BJ (cell line): ENCODE measurements around the gene C5. TPM values are rescaled to one million over a fixed set of nuclear protein-coding genes. Genes with fewer than 3 reads are reported as not detected.

ENCODE experiments used
- CTCF ChIA-PET: fragments of 350-600 bp; formaldehyde crosslinking; extraction: SDS; loops from one replicate; lab custom pipeline; 2021; ENCODE audit warnings: antibody characterized with exemption, inconsistent platforms; lab: Yijun Ruan, JAX
- POLR2A ChIA-PET: fragments of 300-600 bp; sonication (Branson Sonifier 250); formaldehyde crosslinking; extraction: SDS; loops from one replicate; lab custom pipeline; 2021; ENCODE audit warnings: antibody characterized with exemption; lab: Charles Lee
- DNase-seq: peaks from one replicate; pipeline ENCODE4 v3.0.0-alpha.2; 2011; ENCODE audit warnings: low read depth
- H3K27me3 ChIP-seq: 2 replicates; pipeline ENCODE4 v1.6.0; 2011; ENCODE audit warnings: low read length; ENCODE audit not compliant: control insufficient read depth, insufficient read depth
- H3K36me3 ChIP-seq: 2 replicates; pipeline ENCODE4 v1.5.1; 2011; ENCODE audit warnings: low read length; ENCODE audit not compliant: control insufficient read depth, insufficient read depth
- H3K4me3 ChIP-seq: 2 replicates; pipeline ENCODE4 v1.5.1; 2011; ENCODE audit warnings: low read depth, mild to moderate bottlenecking, control low read depth, low read length
- CTCF ChIP-seq: IDR thresholded peaks from 2 replicates; pipeline ENCODE4 v1.5.1; 2011; ENCODE audit warnings: low read depth, mild to moderate bottlenecking, control low read depth, inconsistent platforms, low read length, moderate library complexity; ENCODE audit not compliant: insufficient read depth
- polyA plus RNA-seq: library from polyadenylated mRNA; depleted of rRNA; stranded (reverse); fragments of >200 nt; gene quantifications from 2 replicates; pipeline ENCODE4 v1.2.3, GENCODE V29; 2011

Gene C5
- polyA plus RNA-seq, 1 experiment = 1.4 TPM

- no peak for DNase-seq
- POLR2A ChIA-PET = no interaction called here
- H3K27me3 ChIP-seq = no peaks in the 10 kb centered on the region
- peak overlapping the region; percentile 35 for H3K4me3 ChIP-seq
- peak; percentile 36 for TF ChIP-seq CTCF
- CTCF ChIA-PET = interaction anchor here (0.8 to 3.2 kb wide), 16 partner anchors 8 to 316 kb away, joined by 3 to 38 read pairs (median 4); no protein-coding TSS in a partner anchor
- no peaks in the 10 kb centered on the region for H3K36me3 ChIP-seq
These were observed 21.8 kb upstream of the C5 start for GRCh38 chr9:121071756-121072421.

- no peak for TF ChIP-seq CTCF
- no peaks in the 10 kb centered on the region for H3K27me3 ChIP-seq
- no peaks in the 10 kb centered on the region for H3K36me3 ChIP-seq
- peak overlapping the region; percentile 35 for H3K4me3 ChIP-seq
- CTCF ChIA-PET = interaction anchor here (0.8 to 3.2 kb wide), 13 partner anchors 10 to 316 kb away, joined by 3 to 38 read pairs (median 5); no protein-coding TSS in a partner anchor
- DNase-seq = no peak
- POLR2A ChIA-PET = no interaction called here
These were observed 21.3 kb upstream of the C5 start for GRCh38 chr9:121071370-121071755.

DNA sequence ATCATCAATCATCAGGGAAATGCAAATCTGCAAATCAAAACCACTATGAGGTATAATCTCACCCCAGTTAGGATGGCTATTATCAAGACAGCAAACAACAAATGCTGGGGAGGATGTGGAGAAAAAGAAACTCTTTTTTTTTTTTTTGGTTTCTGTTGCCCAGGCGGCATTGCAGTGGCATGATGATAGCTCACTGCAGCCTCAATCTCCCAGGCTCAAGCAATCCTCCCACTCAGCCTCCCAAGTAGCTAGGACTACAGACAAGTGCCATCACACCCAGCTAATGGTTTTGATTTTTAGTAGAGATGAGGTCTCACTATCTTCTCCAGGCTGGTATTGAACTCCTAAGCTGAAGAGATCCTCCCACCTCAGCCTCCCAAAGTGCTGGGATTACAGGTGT lies 19.3 kb upstream of the C5 start:
- TF ChIP-seq CTCF = no peak
- Histone ChIP-seq H3K27me3 (no peaks in the 10 kb centered on the region), H3K36me3 (no peaks in the 10 kb centered on the region), H3K4me3 (no peak overlapping the region)
- ChIA-PET POLR2A (no interaction called here), CTCF (interaction anchor here (1.3 kb wide), 1 partner anchor 314 kb away, joined by 3 read pairs; no protein-coding TSS in a partner anchor)
- DNase-seq = no peak

- Histone ChIP-seq H3K36me3 (no peaks in the 10 kb centered on the region), H3K4me3 (no peak overlapping the region), H3K27me3 (no peaks in the 10 kb centered on the region)
- ChIA-PET POLR2A (no interaction called here), CTCF (interaction anchor here (0.9 kb wide), 2 partner anchors 22 to 79 kb away, joined by 3 read pairs; no protein-coding TSS in a partner anchor)
- DNase-seq = no peak
- TF ChIP-seq CTCF = no peak
These were observed 17.6 kb upstream of the C5 start for GRCh38 chr9:121067640-121068039.

DNA sequence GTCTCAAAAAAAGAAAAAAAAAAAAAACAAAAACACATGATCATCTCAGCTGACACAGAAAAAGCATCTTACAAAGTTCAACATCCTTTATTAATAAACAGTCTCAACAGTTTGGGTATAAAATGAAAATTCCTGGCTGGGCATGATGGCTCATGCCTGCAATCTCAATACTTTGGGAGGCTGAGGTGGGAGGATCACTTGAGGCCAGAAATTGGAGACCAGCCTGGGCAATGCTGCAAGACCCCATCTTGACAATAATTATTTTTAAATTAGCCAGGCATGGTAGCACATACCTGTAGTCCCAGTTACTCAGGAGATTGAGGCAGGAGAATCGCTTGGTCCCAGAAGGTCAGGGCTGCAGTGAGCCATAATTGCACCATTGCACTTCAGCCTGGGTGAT lies 16.8 kb upstream of the C5 start:
- no peak overlapping the region for H3K4me3 ChIP-seq
- TF ChIP-seq CTCF = no peak
- no peaks in the 10 kb centered on the region for H3K27me3 ChIP-seq
- no peaks in the 10 kb centered on the region for H3K36me3 ChIP-seq
- ChIA-PET CTCF (interaction anchor here (0.6 to 0.9 kb wide), 3 partner anchors 17 to 130 kb away, joined by 3 to 4 read pairs (median 3); no protein-coding TSS in a partner anchor), POLR2A (no interaction called here)
- no peak for DNase-seq
